ENCODE measurements around the gene DCAF8L2.

The DCAF8L2 gene

DNA sequence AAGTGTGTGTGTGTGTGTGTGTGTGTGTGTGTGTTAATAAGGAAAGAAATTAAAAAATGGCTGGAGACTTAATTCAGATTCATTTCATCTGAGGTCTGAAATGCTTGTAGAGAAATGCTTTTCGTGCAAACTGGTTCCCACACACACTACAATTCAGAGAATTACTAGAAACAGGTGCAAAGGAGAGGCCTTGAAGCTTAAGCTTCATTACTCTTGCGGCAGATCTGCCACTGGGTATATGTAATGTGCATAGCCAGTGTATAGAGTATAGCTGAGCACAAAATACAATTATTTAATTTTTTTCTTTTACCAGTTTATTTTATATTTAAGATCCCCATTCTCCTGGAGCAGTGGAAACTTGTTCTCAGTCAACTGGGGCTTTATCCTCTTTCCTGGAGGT, 185.8 kb downstream of the DCAF8L2 start:
- TF ChIP-seq, protein P1, sequence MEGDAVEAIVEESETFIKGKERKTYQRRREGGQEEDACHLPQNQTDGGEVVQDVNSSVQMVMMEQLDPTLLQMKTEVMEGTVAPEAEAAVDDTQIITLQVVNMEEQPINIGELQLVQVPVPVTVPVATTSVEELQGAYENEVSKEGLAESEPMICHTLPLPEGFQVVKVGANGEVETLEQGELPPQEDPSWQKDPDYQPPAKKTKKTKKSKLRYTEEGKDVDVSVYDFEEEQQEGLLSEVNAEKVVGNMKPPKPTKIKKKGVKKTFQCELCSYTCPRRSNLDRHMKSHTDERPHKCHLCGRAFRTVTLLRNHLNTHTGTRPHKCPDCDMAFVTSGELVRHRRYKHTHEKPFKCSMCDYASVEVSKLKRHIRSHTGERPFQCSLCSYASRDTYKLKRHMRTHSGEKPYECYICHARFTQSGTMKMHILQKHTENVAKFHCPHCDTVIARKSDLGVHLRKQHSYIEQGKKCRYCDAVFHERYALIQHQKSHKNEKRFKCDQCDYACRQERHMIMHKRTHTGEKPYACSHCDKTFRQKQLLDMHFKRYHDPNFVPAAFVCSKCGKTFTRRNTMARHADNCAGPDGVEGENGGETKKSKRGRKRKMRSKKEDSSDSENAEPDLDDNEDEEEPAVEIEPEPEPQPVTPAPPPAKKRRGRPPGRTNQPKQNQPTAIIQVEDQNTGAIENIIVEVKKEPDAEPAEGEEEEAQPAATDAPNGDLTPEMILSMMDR (IDR thresholded peaks at IDR 0.05; ENCODE audit: low read length), result no peak
- TF ChIP-seq EZH2 (IDR thresholded peaks at IDR 0.05; ENCODE audit: borderline replicate concordance, low read length), result no peak

DNA sequence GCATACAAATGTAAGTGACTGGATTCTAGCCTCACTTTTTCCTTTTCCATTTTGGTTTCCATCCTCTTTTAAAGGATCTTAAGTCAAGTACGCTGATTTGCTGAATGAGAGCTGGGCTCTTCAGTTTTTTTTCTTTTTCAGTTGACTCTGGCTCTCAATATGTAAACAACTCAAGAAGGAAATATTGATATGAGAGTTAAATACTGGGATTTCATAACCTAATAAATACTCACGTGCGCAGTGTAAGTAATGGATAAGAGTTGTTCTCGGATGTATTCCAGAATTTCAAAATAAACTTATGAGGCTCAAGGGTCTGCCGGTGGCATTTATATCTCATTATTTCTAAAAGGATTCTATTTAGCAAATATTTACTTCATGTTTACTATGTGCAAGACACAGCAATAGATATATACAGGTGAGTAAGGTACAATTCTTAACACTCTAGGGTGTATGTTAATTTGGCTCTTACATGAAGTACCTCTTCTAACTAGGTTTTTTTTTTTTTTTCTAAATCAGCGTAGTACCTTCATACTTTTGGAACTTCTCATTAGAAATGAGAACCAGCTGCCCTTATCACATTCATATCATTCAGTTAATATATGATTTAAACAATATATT, 206.6 kb downstream of the DCAF8L2 start:
- Histone ChIP-seq H3K79me2 (ENCODE audit: insufficient read depth, low read length) (no peaks in the 10 kb centered on the region), H2AFZ (ENCODE audit: low read length) (no peak overlapping the region), H3K4me3 (ENCODE audit: low read depth, low read length, poor library complexity, severe bottlenecking) (no peak overlapping the region), H3K36me3 (ENCODE audit: insufficient read depth, low read length) (no peaks in the 10 kb centered on the region), H3K9me3 (ENCODE audit: low read length) (no peaks in the 10 kb centered on the region), H3K9ac (ENCODE audit: low read length) (no peak overlapping the region), H3K4me1 (ENCODE audit: insufficient read depth, low read length, severe bottlenecking) (no peaks in the 10 kb centered on the region), H3K27me3 (ENCODE audit: insufficient read depth, low read length) (no peaks in the 10 kb centered on the region), H3K9me2 (ENCODE audit: low read depth, low read length) (no peaks in the 10 kb centered on the region), H3K4me2 (ENCODE audit: low read length) (no peak overlapping the region), H3F3A (ENCODE audit: insufficient read depth, low read length) (no peaks in the 10 kb centered on the region), H3K27ac (ENCODE audit: low read depth, low read length, poor library complexity, severe bottlenecking) (no peak overlapping the region), H4K20me1 (ENCODE audit: insufficient read depth, low read length) (no peaks in the 10 kb centered on the region)
- no peak for TF ChIP-seq EZH2 (IDR thresholded peaks at IDR 0.05; ENCODE audit: borderline replicate concordance, low read length)
- TF ChIP-seq, protein P1 (IDR thresholded peaks at IDR 0.05; ENCODE audit: low read length), result no peak

More for the DNA sequence above, 185.8 kb downstream of the DCAF8L2 start:
- no peaks in the 10 kb centered on the region for H3K36me3 ChIP-seq (ENCODE audit: insufficient read depth, low read length)
- H3K9ac ChIP-seq (ENCODE audit: low read length), result no peak overlapping the region
- H3K4me3 ChIP-seq (ENCODE audit: low read depth, low read length, poor library complexity, severe bottlenecking), result no peak overlapping the region
- no peaks in the 10 kb centered on the region for H3K9me2 ChIP-seq (ENCODE audit: low read depth, low read length)
- no peaks in the 10 kb centered on the region for H3F3A ChIP-seq (ENCODE audit: insufficient read depth, low read length)
- H4K20me1 ChIP-seq (ENCODE audit: insufficient read depth, low read length), result no peaks in the 10 kb centered on the region
- H3K9me3 ChIP-seq (ENCODE audit: low read length), result no peaks in the 10 kb centered on the region
- no peak overlapping the region for H3K4me2 ChIP-seq (ENCODE audit: low read length)
- no peak overlapping the region for H2AFZ ChIP-seq (ENCODE audit: low read length)
- no peaks in the 10 kb centered on the region for H3K27me3 ChIP-seq (ENCODE audit: insufficient read depth, low read length)
- H3K27ac ChIP-seq (ENCODE audit: low read depth, low read length, poor library complexity, severe bottlenecking), result no peak overlapping the region
- H3K79me2 ChIP-seq (ENCODE audit: insufficient read depth, low read length), result no peaks in the 10 kb centered on the region
- no peaks in the 10 kb centered on the region for H3K4me1 ChIP-seq (ENCODE audit: insufficient read depth, low read length, severe bottlenecking)

DNA sequence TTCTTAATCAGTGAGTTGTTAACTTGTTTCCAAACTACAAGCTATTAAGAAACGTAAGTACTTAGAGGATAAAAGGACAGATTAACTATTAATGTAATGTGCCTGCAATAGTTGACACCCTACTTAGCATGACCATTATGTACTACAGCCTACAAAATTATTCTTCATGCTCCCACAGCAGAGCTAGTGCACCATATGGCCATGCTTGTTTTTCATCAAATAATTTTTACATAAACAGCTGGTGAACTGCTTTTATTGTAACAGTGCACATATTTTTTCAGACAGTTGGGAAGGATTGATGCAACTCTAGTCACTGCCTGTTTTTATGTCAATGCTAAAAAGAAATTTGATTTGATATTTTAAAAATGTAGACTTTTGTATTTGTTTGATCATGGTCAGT, 207.4 kb downstream of the DCAF8L2 start:
- no peak overlapping the region for H3K4me2 ChIP-seq (ENCODE audit: low read length)
- H3K79me2 ChIP-seq (ENCODE audit: insufficient read depth, low read length), result no peaks in the 10 kb centered on the region
- no peaks in the 10 kb centered on the region for H4K20me1 ChIP-seq (ENCODE audit: insufficient read depth, low read length)
- TF ChIP-seq EZH2 (IDR thresholded peaks at IDR 0.05; ENCODE audit: borderline replicate concordance, low read length), result no peak
- TF ChIP-seq, protein P1 (IDR thresholded peaks at IDR 0.05; ENCODE audit: low read length), result no peak
- H3K36me3 ChIP-seq (ENCODE audit: insufficient read depth, low read length), result no peaks in the 10 kb centered on the region
- no peak overlapping the region for H2AFZ ChIP-seq (ENCODE audit: low read length)
- no peaks in the 10 kb centered on the region for H3F3A ChIP-seq (ENCODE audit: insufficient read depth, low read length)
- no peak overlapping the region for H3K27ac ChIP-seq (ENCODE audit: low read depth, low read length, poor library complexity, severe bottlenecking)
- H3K4me1 ChIP-seq (ENCODE audit: insufficient read depth, low read length, severe bottlenecking), result no peaks in the 10 kb centered on the region
- no peaks in the 10 kb centered on the region for H3K9me3 ChIP-seq (ENCODE audit: low read length)
- H3K27me3 ChIP-seq (ENCODE audit: insufficient read depth, low read length), result no peaks in the 10 kb centered on the region
- H3K9me2 ChIP-seq (ENCODE audit: low read depth, low read length), result no peaks in the 10 kb centered on the region
- no peak overlapping the region for H3K4me3 ChIP-seq (ENCODE audit: low read depth, low read length, poor library complexity, severe bottlenecking)
- H3K9ac ChIP-seq (ENCODE audit: low read length), result no peak overlapping the region

Measured in OCI-LY1 (cell line).